GM13977 (cell line): ENCODE results near the gene PAPOLA.

Experiments
- DNase-seq: peaks from one replicate; pipeline ENCODE4 v3.0.0; 2012; ENCODE audit warnings: low spot score
- CTCF ChIP-seq: IDR thresholded peaks from 2 replicates; pipeline ENCODE4 v1.5.1; 2012; ENCODE audit warnings: mild to moderate bottlenecking, control low read depth; ENCODE audit not compliant: insufficient read depth; ENCODE audit errors: extremely low read depth, missing control alignments
- in situ Hi-C: fragments of 300-500 bp; cut with MboI; formaldehyde crosslinking; loops from one replicate; pipeline ENCODE4 v1.12.0; 2022; ENCODE audit warnings: low sequenced_read_pairs, low pct_unique_long_range_greater_than_20kb, mixed read lengths, inconsistent platforms; ENCODE audit not compliant: unreplicated experiment

PAPOLA gene

GRCh38 chr14:96581902-96582301, 79.7 kb downstream of the PAPOLA start:
- DNase-seq = no peak
- in situ Hi-C loops = no loop called here
- no peak for TF ChIP-seq CTCF

DNA sequence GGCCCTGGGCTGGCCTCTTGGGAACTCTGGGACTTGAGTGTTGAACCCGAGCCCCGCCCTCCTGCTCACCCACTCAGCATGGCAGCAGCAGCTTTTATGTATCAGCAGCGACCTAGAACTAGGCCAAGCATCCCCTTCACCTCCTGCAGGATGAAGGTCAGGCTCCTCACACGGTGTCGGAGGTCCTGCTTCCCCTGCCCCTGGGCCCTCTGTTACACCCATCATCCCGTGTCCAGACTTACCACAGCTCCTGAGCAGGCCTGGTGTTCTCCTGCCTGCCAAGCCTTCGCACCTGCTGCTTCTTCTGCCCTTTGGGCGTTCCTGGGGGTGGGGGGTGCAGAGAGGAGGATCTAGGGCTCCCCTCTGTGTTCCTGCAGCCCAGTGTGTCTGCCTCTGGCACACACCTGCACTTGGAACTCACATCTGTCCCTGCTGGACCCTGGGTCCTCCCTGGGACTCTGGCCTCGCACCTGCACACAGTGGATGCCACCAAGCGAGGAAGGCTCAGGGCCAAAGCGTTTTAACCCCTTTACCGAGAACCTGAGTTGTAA, 80.3 kb downstream of the PAPOLA start:
- in situ Hi-C loops = no loop called here
- no peak for DNase-seq

DNA sequence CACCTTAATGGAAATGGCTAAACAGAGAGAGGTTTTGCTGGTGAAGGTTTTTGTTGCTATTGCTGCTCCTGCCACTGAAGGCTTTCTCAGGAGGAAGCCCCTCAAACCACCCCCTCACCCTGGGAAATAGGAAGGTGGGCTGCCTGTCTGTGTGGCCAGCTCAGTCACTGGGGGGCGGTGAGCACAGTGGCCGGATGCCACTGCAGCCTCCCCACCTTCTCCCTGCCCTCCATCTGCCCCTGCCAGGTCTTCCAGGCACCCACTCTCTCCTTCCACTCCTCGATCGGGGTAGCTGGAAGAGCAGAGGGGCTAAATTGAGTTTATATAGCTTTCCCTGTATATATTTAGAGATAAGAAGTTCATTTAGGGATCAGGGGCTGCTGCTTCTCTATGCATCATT, 80.8 kb downstream of the PAPOLA start:
- no peak for TF ChIP-seq CTCF
- in situ Hi-C loops = no loop called here
- peak; percentile 4 for DNase-seq

More for the DNA sequence above, 80.3 kb downstream of the PAPOLA start:
- no peak for TF ChIP-seq CTCF

- in situ Hi-C loops = no loop called here
- no peak for TF ChIP-seq CTCF
- no peak for DNase-seq
Measured at GRCh38 chr14:96583569-96584041, 81.4 kb downstream of the PAPOLA start.

GRCh38 chr14:96584199-96584906, 82.2 kb downstream of the PAPOLA start:
- peak; percentile 70 for DNase-seq
- peak; percentile 71 for TF ChIP-seq CTCF
- in situ Hi-C loops = no loop called here

- in situ Hi-C loops = no loop called here
- no peak for DNase-seq
- TF ChIP-seq CTCF = no peak
Measured at GRCh38 chr14:96584907-96585671, 82.9 kb downstream of the PAPOLA start.
